HG03354 (cell line): ENCODE results near the gene DMAC2.
"Not testable (repeated sequence)": the region's sequence is repeated elsewhere in the genome, so short reads cannot be mapped to it uniquely, and the experiment has no call there.

Experiments
- ATAC-seq: cut with Tn5 transposase; IDR thresholded peaks from one replicate; pipeline ENCODE4 v1.9.1; 2021; ENCODE audit warnings: mild to moderate bottlenecking; ENCODE audit not compliant: unreplicated experiment, poor library complexity, severe bottlenecking

The DMAC2 gene

DNA sequence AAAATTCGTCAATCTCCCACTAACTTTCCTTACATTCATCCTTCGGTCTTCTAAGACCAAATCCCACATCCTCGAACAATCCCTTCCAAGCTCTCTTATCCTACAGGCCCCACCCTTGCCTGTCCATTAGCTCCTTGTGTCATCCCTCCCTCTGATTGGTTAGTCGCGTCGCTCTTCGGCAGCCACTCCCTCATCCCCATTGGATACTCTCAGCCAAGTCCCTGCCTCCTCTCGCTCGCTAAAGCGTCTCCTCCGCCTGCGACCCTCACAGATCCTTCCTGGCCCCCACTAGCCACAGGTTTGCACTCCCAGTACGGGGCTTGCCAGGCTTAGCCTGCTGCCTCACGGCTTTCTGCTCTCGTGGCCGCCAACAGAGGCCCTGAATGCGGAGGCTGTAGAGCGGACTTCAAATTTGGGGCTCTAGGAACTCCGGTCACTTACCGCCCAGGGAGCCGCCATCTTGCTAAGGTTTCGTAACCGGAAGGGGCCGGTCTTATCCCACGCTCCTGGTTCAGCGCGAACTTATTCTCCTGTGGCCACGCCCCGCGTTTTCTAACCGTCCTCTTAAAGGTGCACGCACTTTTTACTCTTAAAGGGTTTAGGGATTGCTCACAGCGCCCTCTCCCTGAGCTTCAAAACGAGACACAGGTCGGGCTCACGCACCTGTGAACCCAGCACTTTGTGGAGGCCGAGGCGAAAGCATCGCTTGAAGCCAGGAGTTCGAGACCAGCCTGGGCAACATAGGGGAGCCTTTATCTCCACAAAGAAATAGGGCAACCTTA is at the start of gene DMAC2:
TSS of gene DMAC2 (minus strand) at position 472 of the 782 bp plus-strand sequence. CDS start at position 459, 13 bp downstream.
- peak; percentile 94 for ATAC-seq

DNA sequence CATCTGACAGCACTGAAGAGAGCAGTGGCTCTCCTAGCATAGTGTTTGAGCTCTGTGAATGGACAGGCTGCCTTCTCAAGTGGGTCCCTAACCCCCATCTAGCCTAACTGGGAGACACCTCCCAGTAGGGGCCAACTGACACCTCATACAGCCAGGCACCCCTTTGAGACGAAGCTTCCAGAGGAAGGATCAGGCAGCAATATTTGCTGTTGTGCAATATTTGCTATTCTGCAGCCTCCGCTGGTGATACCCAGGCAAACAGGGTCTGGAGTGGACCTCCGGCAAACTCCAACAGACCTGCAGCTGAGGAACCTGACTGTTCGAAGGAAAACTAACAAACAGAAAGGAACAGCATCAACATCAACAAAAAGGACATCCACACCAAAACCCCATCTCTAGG is 47.2 kb upstream of the DMAC2 start:
- not testable (repeated sequence) for ATAC-seq

DNA sequence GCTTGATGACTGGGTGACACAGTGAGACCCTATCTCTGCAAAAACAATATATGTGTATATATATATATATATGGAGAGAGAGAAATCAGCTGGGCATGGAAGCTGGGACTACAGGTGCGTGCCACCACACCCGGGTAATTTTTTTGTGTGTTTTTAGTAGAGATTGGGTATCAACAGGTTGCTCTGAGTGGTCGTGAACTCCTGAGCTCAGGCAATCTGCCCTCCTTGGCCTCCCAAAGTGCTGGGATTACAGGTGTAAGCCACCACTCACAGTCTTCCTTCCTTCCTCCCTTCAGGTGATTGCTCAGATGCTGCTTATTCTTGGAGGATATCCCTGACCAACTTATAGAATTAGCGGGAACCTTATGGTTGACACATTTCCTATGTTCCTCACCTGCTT is 45.1 kb upstream of the DMAC2 start:
- ATAC-seq, result no peak

DNA sequence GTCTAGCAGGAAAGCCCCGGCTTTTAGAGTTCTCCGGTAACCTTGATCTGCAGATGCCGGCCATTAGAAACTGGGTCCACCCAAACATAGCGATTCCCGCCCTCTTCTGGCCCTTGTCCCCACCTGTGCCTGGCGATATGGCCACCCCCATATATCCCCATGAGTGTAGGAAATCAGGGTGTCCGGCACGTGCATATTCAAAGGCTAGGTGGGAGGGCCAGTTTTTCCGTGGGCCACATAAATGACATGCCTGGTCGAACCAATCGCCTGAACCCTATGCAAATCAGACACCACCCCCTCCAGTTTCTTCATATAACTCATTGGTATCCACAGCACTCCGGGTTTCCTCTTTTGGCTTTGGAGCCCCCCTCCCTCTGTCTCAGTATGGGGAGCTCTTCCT is 40.6 kb upstream of the DMAC2 start:
- ATAC-seq, result no peak

DNA sequence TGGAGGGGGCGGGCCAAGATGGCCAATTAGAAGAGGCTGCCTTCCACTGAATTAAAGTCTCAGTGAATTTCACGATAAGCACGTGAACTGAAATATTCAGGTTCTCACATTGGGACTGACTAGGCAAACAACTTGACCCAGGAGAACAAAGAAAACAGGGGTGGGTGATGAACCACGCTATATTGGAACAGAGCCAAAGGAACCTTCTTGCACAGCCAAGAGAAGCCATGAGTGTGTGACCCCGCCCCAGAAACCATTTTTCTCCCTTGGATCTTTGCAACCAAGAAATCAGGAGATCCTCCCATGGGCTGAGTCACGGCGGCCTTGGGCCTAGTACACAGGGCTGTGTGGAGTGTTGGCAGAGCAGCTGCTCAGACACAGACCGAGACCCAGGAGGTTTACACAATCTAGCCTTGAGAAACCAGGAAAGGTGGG is 40.1 kb upstream of the DMAC2 start:
- no peak for ATAC-seq

- ATAC-seq, result no peak
These were observed 39.4 kb upstream of the DMAC2 start for GRCh38 chr19:41478875-41479756.

DNA sequence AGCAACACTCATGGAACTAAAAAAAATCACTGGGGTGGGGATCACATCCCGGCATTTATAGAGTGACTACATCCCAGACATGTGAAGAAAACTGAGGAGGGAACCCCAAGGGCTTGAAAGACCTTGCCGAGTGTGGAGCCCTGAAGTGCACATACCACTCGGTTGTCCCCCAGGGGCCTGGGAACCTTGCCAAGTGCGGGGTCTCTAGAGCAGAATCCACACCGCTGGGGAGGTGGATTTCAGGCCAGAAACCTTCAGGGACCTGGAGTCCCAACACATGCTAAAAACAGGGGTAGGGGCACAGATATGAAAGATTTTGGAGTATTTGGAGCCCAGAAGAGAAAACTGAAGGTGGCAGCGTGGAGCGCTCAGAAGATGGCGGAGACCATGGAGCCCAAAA is 38.5 kb upstream of the DMAC2 start:
- ATAC-seq, result no peak

DNA sequence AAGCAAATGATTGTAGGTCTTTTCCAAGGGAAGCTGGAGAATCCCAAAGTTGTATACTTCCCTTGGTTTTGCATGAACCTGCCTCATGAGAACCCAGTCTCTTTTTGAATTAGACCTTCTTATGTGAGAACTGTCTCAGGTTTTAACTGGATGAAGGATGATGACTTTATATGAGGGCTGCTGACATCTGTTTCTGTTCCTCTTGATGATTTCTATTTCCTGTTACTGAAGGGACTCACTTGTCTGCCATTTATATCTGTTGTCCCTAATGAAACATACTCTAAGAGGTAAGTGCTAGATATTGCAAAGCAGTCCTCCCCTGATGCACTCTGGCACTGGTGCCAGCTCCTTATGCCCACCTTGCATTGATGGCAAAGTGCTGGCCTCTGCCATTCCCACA is 36.9 kb upstream of the DMAC2 start:
- ATAC-seq, result no peak

- not testable (repeated sequence) for ATAC-seq
These were observed 23.8 kb upstream of the DMAC2 start for GRCh38 chr19:41463257-41464256.

DNA sequence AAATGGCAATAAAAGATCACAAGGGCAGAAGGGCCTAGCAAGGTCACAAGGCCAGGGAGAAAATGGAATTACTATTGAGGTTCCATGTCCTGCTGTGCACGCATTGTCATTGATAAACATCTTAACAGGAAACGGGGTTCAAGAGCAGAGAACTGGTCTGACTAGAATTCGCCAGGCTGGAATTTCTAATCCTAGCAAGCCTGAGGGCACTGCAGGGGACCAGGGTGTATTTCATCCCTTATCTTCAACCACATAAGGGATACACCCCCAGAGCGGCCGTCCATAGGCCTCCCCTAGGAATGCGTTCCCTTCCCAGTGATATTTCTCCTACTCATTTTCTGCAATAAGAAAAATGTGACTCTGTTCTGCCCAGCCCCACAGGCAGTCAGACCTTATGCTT is 22.8 kb upstream of the DMAC2 start:
- no peak for ATAC-seq

- peak; percentile 90 for ATAC-seq
These were observed 17.5 kb upstream of the DMAC2 start for GRCh38 chr19:41457241-41457640.

GRCh38 chr19:41456342-41456918 is 16.7 kb upstream of the DMAC2 start:
- ATAC-seq, result no peak

GRCh38 chr19:41455936-41456335 is 16.2 kb upstream of the DMAC2 start:
- no peak for ATAC-seq

DNA sequence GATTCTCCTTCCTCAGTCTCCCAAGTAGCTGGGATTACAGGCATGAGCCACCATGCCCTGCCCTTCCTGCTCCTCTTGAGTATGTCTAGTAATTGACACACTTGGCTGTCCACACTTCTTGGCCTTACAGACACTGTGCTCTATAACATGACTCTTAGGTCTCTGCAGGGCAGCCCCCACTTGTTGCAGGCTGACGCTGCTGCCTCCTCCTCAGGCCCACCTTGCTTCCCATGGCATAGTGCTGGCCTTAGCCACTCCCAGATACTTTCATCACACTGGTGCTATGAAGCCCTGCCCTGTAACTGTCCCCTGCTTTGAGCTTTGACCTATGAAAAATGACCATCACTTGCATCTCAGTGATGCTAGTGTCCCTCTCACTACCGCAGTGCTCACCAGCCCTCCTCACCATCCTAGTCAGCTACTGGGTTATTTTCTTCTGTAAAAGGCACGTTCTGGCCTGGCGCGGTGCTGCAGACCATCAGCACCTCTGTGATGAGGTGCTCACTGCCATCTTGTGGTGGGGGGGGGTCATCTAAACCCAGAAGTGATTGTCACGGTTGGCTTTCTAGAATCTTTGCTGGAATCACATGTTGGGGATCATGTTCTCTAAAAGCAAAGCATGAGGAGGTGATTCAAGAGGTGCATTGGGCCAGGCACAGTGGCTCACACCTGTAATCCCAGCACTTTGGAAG is 13.0 kb upstream of the DMAC2 start:
- no peak for ATAC-seq

GRCh38 chr19:41449865-41450178 is 10.1 kb upstream of the DMAC2 start:
- ATAC-seq, result no peak

DNA sequence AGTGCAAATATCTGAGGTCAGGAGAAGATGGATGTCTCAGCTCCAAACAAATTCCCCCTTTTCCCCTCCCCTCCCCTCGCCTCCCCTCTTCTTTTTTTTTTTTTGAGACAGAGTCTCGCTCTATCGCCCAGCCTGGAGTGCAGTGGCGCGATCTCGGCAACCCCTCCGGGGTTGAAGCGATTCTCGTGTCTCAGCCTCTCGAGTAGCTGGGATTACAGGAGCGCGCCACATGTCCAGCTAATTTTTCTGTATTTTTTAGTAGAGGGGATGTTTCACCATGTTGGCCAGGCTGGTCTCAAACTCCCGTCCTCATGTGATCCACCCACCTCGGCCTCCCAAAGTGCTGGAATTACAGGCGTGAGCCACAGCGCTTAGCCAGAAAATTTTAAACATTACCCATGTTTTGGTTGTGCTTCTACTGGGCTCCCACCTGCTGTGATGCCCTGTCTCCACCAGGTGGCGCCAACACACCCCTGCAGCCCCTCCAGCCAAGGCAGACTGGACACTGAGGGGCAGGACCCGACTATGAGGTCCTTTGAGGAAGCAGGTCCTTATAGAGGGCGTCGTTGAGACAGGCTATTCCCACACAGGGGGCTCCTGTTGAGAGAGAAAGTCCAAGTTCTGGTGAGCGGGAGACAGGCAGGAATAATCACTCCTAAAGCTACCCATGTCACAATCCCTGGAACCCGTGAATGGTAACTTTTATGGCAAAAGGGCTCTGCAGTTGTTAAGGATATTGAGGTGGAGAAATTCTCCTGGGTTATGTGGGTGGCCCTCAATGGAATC is 9.6 kb upstream of the DMAC2 start:
- no peak for ATAC-seq

- ATAC-seq, result no peak
These were observed 8.1 kb upstream of the DMAC2 start for GRCh38 chr19:41447732-41448332.

DNA sequence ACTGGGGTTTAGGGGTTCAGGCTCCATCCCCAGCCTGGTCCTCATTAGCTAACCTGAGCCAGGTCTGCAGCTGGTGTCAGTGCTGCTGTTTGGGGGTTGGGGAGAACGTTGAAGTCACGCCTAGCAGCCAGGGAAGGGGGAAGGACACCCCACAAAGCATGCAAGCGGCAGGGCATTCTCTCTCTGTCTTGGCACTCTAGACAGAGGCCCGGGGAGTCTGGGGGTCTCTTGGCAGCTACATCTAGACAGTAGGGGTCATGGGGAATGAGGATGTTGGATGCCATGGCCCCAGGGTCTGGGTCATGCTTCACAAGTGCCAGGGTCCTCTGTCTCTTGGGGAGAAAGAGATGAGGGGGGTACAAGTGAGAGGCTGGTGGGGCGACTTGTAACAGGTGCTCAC is 5.9 kb upstream of the DMAC2 start:
- ATAC-seq, result no peak
